Activated CD4-positive, alpha-beta T cell treated with anti-CD3 and anti-CD28 coated beads for 36 hours (primary cell): Measurements from ENCODE around the gene TGFB1I1. TPM values are rescaled to one million over a fixed set of nuclear protein-coding genes. Genes with fewer than 3 reads are reported as not detected.

Experiments
- ATAC-seq: fragments of 200-7000 bp; cut with Tn5 transposase; one replicate; pipeline ENCODE4 v1.10.0; 2021; ENCODE audit warnings: mild to moderate bottlenecking, moderate library complexity
- CTCF ChIA-PET: fragments of 350-600 bp; sonication (Branson Sonifier 250); formaldehyde crosslinking; loops from one replicate; lab custom pipeline; 2021; ENCODE audit warnings: antibody characterized with exemption; lab: Charles Lee
- POLR2A ChIA-PET: fragments of 350-600 bp; sonication (Branson Sonifier 250); formaldehyde crosslinking; loops from one replicate; lab custom pipeline; 2021; ENCODE audit warnings: antibody characterized with exemption, inconsistent platforms; lab: Charles Lee
- DNase-seq: peaks from one replicate; pipeline ENCODE4 v3.0.0-alpha.2; 2020
- H3K27ac Mint-ChIP-seq: one replicate; pipeline ENCODE4 v1.8.0; 2021; ENCODE audit warnings: mixed read lengths
- H3K27me3 Mint-ChIP-seq: one replicate; pipeline ENCODE4 v1.8.0; 2021; ENCODE audit warnings: mixed read lengths
- H3K36me3 Mint-ChIP-seq: one replicate; pipeline ENCODE4 v1.8.0; 2021; ENCODE audit warnings: low read depth, mixed read lengths
- H3K4me1 Mint-ChIP-seq: one replicate; pipeline ENCODE4 v1.8.0; 2021; ENCODE audit warnings: mixed read lengths
- H3K4me3 Mint-ChIP-seq: one replicate; pipeline ENCODE4 v1.8.0; 2021; ENCODE audit warnings: mild to moderate bottlenecking, moderate library complexity, mixed read lengths
- H3K9me3 Mint-ChIP-seq: one replicate; pipeline ENCODE4 v1.8.0; 2021; ENCODE audit warnings: low read depth, mixed read lengths
- intact Hi-C, 2 experiments: fragments of 100-400 bp; cut with DNase I in 1 of 2; cut with micrococcal nuclease in 1 of 2; formaldehyde crosslinking; loops; one replicate each; pipeline versions ENCODE4 v1.14.2 to v1.15.1; 2022 to 2024; cut with DNase I, micrococcal nuclease
- total RNA-seq, 2 experiments: library from RNA; stranded (reverse); gene quantifications; one replicate each; pipeline ENCODE4 v1.2.3, GENCODE V29; 2021

The TGFB1I1 gene
- total RNA-seq, 2 experiments from 2014 or later, result 0.80 to 1.1 TPM

DNA sequence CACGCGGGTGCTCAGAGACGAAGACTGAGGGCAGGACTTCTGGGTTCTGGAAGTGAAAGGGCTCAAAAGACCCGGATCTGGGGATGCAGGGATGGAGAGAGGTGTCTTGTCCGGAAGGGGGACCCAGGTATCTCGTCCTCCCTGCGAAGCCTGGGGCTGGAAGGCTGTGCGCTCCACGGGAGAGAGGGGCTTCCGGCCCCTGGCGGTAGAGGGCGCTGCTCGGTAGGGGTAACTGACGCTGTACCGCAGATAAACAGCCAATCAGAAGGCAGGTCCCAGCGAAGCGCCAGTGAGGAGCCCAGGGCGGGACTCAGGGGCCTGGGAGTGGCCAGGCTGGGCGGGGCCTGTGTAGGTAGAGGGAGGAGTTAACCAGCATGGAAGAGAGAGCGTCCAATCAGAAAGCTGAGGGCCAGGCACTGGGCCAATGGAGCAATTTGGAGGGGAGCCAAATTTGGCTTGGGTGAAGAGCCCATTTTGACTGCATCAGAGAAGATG lies 804 bp downstream of the TGFB1I1 start:
- DNase-seq (peak; percentile 74), ATAC-seq (peak; percentile 54)
- POLR2A ChIA-PET, result interaction anchor here (0.6 kb wide), 1 partner anchor 13 kb away, joined by 3 read pairs; the partner anchor contains the start of gene ARMC5
- no peak overlapping the region for H3K27ac Mint-ChIP-seq
- peaks cover 18% of the 10 kb centered on the region for H3K27me3 Mint-ChIP-seq
- H3K9me3 Mint-ChIP-seq, result no peaks in the 10 kb centered on the region
- H3K4me1 Mint-ChIP-seq, result peaks cover 22% of the 10 kb centered on the region
- CTCF ChIA-PET, result interaction anchor here (0.7 to 3.2 kb wide), 2 partner anchors 12 to 271 kb away, joined by 3 to 15 read pairs; no protein-coding TSS in a partner anchor
- intact Hi-C loops, result no loop called here
- no peaks in the 10 kb centered on the region for H3K36me3 Mint-ChIP-seq
- H3K4me3 Mint-ChIP-seq, result peak overlapping the region; percentile 54

DNA sequence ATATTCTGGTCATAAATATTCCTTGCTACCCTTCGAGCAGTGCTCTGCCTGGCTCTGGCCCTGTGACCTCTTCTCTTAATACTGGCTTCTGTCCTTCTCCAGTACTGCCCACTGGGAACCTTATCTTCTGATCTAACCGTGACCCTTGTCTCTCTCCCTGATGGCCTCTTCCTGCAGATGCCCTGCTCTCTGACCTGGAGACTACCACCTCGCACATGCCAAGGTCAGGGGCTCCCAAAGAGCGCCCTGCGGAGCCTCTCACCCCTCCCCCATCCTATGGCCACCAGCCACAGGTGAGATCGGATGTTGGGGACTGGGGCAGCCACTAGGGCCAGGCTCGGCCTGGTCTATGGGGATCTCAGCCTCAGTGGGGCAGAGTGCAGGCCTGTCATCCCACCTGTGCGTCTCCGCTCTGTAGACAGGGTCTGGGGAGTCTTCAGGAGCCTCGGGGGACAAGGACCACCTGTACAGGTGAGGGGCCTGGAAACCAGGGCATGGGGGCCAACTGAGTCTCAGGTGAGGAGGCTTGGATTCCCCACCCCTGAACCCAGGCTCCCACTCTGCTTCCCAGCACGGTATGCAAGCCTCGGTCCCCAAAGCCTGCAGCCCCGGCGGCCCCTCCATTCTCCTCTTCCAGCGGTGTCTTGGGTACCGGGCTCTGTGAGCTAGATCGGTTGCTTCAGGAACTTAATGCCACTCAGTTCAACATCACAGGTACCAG lies 1.5 kb downstream of the TGFB1I1 start:
- Mint-ChIP-seq H3K36me3 (no peaks in the 10 kb centered on the region), H3K4me3 (no peak overlapping the region), H3K27ac (no peak overlapping the region), H3K9me3 (no peaks in the 10 kb centered on the region), H3K27me3 (peaks cover 18% of the 10 kb centered on the region), H3K4me1 (peaks cover 28% of the 10 kb centered on the region)
- ChIA-PET POLR2A (no interaction called here), CTCF (interaction anchor here (0.7 to 3.2 kb wide), 2 partner anchors 13 to 272 kb away, joined by 3 to 15 read pairs; no protein-coding TSS in a partner anchor)
- no peak for ATAC-seq
- DNase-seq, result no peak
- intact Hi-C loops, result no loop called here

DNA sequence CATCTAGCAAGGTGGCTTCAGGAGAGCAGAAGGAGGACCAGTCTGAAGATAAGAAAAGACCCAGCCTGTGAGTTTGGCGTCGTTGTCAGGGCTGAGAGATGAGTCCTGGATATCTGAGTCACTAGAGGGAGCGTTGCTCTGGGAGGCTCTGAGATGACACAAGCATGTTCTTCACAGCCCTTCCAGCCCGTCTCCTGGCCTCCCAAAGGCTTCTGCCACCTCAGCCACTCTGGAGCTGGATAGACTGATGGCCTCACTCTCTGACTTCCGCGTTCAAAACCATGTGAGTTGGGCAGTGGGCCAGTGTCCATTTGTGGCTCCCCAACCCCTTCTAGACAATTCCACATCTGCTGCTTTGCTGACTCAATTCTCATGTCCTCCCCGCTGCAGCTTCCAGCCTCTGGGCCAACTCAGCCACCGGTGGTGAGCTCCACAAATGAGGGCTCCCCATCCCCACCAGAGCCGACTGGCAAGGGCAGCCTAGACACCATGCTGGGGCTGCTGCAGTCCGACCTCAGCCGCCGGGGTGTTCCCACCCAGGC lies 2.3 kb downstream of the TGFB1I1 start:
- POLR2A ChIA-PET, result interaction anchor here (0.6 kb wide), 1 partner anchor 395 kb away, joined by 3 read pairs; no protein-coding TSS in a partner anchor
- intact Hi-C loops, result no loop called here
- H3K27me3 Mint-ChIP-seq, result peaks cover 18% of the 10 kb centered on the region

DNA sequence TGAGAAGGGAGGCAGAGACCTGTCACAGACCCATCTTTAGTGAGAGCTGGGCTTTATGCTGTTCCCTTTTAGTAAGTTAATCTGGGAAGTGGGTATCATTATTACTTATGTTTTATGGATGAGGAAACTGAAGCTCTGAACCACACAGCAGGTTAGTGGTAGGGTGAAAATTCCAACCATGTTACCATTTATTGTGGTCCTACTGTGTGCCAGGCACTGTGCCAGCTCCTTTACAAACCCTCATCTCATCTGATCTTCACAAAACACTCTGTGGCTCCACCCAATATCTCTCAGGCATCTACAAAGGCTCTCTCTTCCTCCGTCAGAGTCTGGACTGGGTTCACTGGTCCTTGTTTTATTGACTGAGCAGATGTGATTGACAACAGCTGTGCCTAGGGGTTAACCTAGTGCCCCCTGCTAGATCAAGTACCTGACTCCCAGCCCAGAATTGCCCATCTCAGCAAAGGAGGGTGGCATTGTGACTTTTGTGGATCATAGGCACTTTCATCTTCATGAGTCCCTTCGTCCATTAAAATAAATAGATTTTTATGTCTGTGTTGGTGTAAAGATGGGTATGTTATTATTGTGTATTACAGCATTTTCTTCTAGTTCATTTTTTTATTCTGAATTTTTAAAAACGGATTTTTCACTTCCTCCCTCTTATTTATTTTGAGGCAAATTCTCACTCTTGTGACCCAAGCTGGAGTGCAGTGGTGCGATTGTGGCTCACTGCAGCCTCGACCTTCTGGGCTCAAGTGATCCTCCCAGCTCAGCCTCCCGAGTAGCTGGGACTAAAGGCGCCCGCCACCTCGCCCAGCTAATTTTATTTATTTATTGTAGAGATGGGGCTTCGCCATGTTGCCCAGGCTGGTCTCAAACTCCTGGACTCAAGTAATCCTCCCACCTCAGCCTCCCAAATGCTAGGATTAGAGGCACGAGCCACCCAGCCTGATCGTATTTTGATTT lies 3.1 kb downstream of the TGFB1I1 start:
- Mint-ChIP-seq H3K9me3 (no peaks in the 10 kb centered on the region), H3K4me3 (no peak overlapping the region), H3K27ac (no peak overlapping the region)

More for the DNA sequence above, 2.3 kb downstream of the TGFB1I1 start:
- no peak for ATAC-seq
- CTCF ChIA-PET, result interaction anchor here (0.6 to 3.2 kb wide), 2 partner anchors 13 to 19 kb away, joined by 3 to 15 read pairs; no protein-coding TSS in a partner anchor
- H3K9me3 Mint-ChIP-seq, result no peaks in the 10 kb centered on the region
- H3K27ac Mint-ChIP-seq, result no peak overlapping the region
- H3K36me3 Mint-ChIP-seq, result no peaks in the 10 kb centered on the region
- no peak overlapping the region for H3K4me3 Mint-ChIP-seq
- peaks cover 28% of the 10 kb centered on the region for H3K4me1 Mint-ChIP-seq
- DNase-seq, result no peak

DNA sequence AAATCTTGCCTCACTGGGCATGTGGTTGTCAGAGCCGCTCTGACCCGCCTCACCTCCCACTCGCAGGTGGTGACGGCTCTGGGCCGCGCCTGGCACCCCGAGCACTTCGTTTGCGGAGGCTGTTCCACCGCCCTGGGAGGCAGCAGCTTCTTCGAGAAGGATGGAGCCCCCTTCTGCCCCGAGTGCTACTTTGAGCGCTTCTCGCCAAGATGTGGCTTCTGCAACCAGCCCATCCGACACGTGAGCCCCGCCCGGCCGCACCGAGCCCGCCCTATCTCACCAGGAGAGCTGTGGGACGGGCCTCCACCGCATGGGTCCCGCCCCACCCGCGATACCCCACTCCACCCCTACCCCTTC lies 4.0 kb downstream of the TGFB1I1 start:
- ATAC-seq, result no peak
- no peak for DNase-seq
- H3K4me1 Mint-ChIP-seq, result peaks cover 28% of the 10 kb centered on the region
- H3K36me3 Mint-ChIP-seq, result no peaks in the 10 kb centered on the region
- H3K27ac Mint-ChIP-seq, result no peak overlapping the region
- intact Hi-C loops, result loop anchor here in 1 of 2 experiments (1.0 kb wide), 1 partner anchor 334 kb away; no protein-coding TSS in a partner anchor
- ChIA-PET POLR2A (no interaction called here), CTCF (interaction anchor here (1.1 to 3.2 kb wide), 3 partner anchors 15 to 34 kb away, joined by 3 to 15 read pairs (median 6); partner anchors contain the start of gene ZNF843)
- peak overlapping the region; percentile 70 for H3K4me3 Mint-ChIP-seq
- no peaks in the 10 kb centered on the region for H3K9me3 Mint-ChIP-seq
- peaks cover 18% of the 10 kb centered on the region for H3K27me3 Mint-ChIP-seq

More for the DNA sequence above, 3.1 kb downstream of the TGFB1I1 start:
- no peak for DNase-seq
- no peak for ATAC-seq
- H3K27me3 Mint-ChIP-seq, result peaks cover 18% of the 10 kb centered on the region
- intact Hi-C loops, result no loop called here
- ChIA-PET POLR2A (interaction anchor here (0.6 kb wide), 1 partner anchor 394 kb away, joined by 3 read pairs; no protein-coding TSS in a partner anchor), CTCF (interaction anchor here (1.1 to 3.2 kb wide), 2 partner anchors 14 to 33 kb away, joined by 6 to 15 read pairs; partner anchors contain the start of gene ZNF843)
- no peaks in the 10 kb centered on the region for H3K36me3 Mint-ChIP-seq
- peaks cover 28% of the 10 kb centered on the region for H3K4me1 Mint-ChIP-seq

DNA sequence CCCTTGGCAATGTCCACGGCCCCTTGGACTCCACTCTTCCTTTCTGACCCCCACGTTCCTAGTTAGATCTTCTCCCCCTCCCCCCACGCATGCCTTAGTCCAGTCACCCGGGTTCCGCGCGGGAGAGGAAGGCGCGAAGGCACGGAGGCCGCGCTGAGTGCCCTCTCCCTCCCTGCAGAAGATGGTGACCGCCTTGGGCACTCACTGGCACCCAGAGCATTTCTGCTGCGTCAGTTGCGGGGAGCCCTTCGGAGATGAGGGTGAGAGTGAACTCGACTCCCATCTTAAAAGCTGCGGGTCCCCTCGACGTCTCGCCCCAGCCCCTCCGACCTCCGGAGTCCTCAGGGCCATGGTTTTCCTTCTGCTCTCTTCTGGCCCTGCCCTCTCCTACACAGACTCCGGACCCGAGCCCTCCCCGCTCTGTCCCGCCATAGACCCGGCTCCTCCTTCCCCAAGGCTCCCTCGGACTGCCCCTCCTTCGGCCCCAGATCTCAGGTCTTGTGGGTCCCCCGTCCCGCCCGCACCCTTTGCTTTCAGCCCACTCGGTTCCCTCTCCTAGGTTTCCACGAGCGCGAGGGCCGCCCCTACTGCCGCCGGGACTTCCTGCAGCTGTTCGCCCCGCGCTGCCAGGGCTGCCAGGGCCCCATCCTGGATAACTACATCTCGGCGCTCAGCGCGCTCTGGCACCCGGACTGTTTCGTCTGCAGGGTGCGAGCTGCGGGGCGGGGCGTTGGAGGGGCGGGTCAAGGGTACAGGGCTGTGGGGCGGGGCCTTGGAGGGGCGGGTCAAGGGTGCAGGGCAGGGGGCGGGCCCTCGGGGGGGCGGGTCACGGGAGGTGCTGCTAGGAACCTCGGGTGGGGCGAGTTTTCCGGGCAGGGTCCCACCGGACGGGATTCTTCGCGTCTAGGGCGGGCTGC lies 4.6 kb downstream of the TGFB1I1 start:
- ATAC-seq (peak; percentile 91), DNase-seq (peak; percentile 96)
- Mint-ChIP-seq H3K9me3 (no peaks in the 10 kb centered on the region), H3K4me3 (peak overlapping the region; percentile 70), H3K4me1 (peaks cover 28% of the 10 kb centered on the region), H3K36me3 (no peaks in the 10 kb centered on the region), H3K27ac (peak overlapping the region; percentile 78), H3K27me3 (peaks cover 12% of the 10 kb centered on the region)
- POLR2A ChIA-PET, result interaction anchor here (1.2 to 1.8 kb wide), 3 partner anchors 14 to 18 kb away, joined by 3 to 6 read pairs (median 4); no protein-coding TSS in a partner anchor
- CTCF ChIA-PET, result interaction anchor here (0.9 to 1.3 kb wide), 3 partner anchors 16 to 24 kb away, joined by 3 to 4 read pairs (median 3); no protein-coding TSS in a partner anchor
- intact Hi-C loops, result loop anchor here in 1 of 2 experiments (1.0 kb wide), 5 partner anchors 17 to 443 kb away; partner anchors contain the start of genes ARMC5, RUSF1 and STX4

DNA sequence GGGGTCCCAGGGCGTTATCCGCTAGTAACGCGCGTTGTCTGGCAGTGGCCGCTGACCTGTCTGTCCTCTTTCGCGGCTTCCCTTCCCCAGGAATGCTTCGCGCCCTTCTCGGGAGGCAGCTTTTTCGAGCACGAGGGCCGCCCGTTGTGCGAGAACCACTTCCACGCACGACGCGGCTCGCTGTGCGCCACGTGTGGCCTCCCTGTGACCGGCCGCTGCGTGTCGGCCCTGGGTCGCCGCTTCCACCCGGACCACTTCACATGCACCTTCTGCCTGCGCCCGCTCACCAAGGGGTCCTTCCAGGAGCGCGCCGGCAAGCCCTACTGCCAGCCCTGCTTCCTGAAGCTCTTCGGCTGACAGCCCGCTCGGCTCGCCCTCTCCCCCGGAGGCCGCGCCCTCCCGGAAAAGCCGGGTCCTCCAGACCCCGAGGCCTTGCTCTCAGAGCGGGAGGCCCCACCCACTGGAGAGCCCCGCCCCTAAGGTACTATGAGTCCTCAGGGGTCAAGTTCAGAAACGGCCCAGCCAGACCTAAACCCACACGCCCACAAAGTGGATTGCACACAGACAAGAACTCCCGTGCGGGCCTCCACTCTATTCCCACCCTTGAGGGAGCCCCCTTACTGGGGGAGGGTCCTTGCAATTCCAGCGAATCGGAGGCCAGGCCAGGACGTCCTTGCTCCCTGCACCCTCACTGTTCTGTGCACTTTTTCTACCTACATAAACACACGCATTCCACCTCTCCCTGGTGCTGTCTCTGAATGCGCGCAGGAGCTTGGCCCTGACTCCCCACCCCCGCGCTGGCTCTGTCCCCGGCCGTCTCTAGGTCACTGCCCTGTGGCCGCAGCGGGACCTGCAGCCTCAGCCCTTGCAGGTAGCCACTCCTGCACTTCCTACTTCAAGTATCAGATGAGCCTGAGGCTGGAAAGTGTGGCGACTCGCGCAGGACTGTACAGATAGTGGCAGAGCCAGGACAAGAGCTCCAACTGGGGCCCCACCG lies 5.6 kb downstream of the TGFB1I1 start:
- Mint-ChIP-seq H3K9me3 (no peaks in the 10 kb centered on the region), H3K27ac (no peak overlapping the region), H3K36me3 (no peaks in the 10 kb centered on the region), H3K27me3 (peaks cover 9% of the 10 kb centered on the region), H3K4me1 (peaks cover 24% of the 10 kb centered on the region), H3K4me3 (peak overlapping the region; percentile 70)
- ChIA-PET POLR2A (interaction anchor here (1.2 to 1.8 kb wide), 3 partner anchors 15 to 19 kb away, joined by 3 to 6 read pairs (median 4); no protein-coding TSS in a partner anchor), CTCF (interaction anchor here (0.9 to 1.3 kb wide), 4 partner anchors 17 to 391 kb away, joined by 3 to 5 read pairs (median 4); no protein-coding TSS in a partner anchor)
- ATAC-seq, result peak; percentile 16
- DNase-seq, result peak; percentile 52
- intact Hi-C loops, result loop anchor here in 1 of 2 experiments (1.0 kb wide), 4 partner anchors 18 to 444 kb away; partner anchors contain the start of genes ARMC5, RUSF1 and STX4

DNA sequence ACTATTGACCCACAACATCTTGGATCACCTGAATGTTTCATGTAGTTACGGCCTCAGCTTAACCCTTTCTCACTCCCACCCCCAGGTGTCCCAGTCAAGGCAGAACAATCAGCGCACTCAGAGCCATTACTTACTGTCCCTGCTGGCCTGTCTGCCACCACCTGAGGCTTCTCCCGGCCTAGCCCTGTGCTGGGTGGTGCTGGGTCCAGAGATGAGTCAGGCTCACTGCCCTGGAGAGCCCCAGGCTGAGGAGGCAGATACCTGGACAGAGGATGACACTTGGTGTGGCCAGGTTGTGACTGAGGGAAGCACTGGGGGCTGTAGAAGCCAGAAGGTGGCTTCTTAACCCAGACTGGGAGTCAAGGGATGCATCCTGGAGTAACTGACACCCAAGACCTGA lies 7.0 kb downstream of the TGFB1I1 start:
- ChIA-PET CTCF (no interaction called here), POLR2A (no interaction called here)
- H3K27ac Mint-ChIP-seq, result no peak overlapping the region
- DNase-seq, result no peak
- intact Hi-C loops, result no loop called here
- no peak for ATAC-seq
- no peaks in the 10 kb centered on the region for H3K36me3 Mint-ChIP-seq
- no peaks in the 10 kb centered on the region for H3K27me3 Mint-ChIP-seq
- peaks cover 23% of the 10 kb centered on the region for H3K4me1 Mint-ChIP-seq
- no peak overlapping the region for H3K4me3 Mint-ChIP-seq
- H3K9me3 Mint-ChIP-seq, result no peaks in the 10 kb centered on the region

DNA sequence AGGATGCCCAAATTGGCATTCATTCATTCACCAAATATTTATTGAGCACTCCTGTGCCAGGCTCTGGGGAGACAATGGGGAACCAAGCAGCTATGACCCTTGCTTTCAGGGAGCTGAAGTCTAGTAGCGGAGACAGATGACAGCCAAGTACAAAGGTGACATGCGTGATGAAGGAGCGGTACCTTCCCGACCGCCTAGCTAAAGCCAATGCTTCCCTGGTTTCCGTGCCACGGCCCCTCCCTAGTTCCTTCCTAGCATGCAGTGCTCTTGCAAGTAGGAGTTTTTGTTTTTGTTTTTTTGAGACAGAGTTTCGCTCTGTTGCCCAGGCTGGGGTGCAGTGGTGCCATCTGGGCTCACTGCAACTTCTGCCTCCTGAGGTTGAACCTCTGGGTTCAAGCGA lies 7.8 kb downstream of the TGFB1I1 start:
- Mint-ChIP-seq H3K27ac (no peak overlapping the region), H3K9me3 (no peaks in the 10 kb centered on the region), H3K27me3 (no peaks in the 10 kb centered on the region), H3K4me3 (no peak overlapping the region), H3K36me3 (no peaks in the 10 kb centered on the region), H3K4me1 (peaks cover 23% of the 10 kb centered on the region)
- ChIA-PET POLR2A (no interaction called here), CTCF (no interaction called here)
- DNase-seq (no peak), ATAC-seq (no peak)
- intact Hi-C loops, result no loop called here
